GM20431 (cell line): ENCODE data around the gene NELL1.

ENCODE experiments used
- in situ Hi-C: fragments of 300-500 bp; cut with MseI, MboI; formaldehyde crosslinking; loops from one replicate; pipeline ENCODE4 v1.15.0; 2020; ENCODE audit warnings: low sequenced_read_pairs; ENCODE audit not compliant: unreplicated experiment

Gene NELL1

DNA sequence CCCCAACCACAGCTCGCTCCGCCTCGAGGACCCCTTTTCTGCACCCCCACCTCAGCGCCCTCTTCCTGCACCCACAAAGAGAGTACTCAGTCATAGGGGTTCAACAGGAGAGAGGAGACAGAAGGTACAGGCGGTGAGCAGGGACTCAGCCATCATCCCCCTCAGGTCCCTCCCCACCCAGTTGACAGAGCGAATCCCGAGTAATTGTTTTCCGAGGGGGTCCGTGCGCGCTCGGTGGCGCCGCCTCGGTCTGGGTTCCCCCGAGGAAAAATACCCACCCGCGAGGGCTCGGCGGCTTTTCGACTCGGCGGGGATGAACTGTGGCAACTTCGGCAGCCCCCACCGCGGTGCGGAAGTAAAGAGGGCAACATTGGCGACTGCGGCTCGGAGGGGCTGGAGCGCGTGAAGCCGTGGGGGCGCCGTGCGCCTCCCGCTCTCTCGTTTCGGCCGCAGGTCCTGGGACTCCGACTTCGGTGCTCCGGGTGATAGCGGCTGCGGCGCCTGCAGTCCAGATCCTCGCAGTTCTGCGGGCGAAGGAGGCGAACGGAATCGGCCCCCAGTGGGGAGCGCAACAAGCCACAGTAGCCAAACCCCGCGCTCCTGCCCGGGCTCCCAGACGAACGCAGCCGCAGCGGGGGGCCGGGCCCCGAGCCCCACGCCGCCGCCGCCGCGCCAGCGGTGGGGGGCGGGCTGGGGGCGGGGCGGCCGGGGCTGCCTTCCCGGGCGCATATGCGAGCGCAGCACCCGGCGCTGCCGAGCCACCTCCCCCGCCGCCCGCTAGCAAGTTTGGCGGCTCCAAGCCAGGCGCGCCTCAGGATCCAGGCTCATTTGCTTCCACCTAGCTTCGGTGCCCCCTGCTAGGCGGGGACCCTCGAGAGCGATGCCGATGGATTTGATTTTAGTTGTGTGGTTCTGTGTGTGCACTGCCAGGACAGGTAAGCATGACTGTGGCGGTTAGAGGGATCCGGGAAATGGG is at the start of gene NELL1:
NELL1 (plus strand) TSS at position 743 of the 976 bp plus-strand sequence.
- in situ Hi-C loops = no loop called here

DNA sequence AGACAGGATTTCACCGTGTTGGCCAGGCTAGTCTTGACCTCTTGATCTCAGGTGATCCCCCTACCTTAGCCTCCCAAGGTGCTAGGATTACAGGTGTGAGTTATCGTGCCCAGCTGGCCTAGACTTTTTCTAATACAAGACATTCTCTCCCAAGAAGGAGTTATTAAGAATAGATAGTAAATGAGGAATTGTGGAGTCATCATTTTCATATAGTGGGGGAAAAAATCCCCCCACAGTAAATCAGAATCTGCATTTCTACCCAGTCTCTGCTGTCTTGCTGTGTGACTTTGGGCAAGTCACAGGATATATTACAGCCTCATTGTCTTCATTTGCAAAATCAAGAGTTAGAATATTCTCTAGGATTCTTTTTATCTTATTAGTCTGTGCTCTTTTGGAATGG is 48.4 kb upstream of the NELL1 start:
- in situ Hi-C loops = loop anchor here (25.0 kb wide), 1 partner anchor 234 kb away; the partner anchor contains the start of gene PRMT3

DNA sequence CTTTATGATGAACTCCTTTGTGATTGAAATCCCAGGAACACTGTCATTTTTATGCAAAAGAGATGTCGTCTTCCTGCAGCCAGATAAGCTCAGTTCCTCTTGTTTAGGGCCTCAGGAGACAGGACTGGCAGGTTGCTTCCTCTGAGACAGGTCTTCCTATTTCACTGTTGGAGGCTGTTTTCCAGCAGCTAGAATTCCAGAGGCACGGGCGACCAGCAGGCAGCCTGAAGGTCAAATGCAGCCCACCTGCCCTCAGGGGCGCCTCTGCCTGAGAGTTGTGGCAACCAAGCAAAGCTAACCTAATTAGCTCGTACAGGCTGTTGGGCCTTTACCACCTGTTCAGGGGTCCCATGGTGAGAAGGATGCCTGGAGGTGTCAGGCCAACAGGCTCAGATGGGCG is 47.7 kb upstream of the NELL1 start:
- in situ Hi-C loops = loop anchor here (25.0 kb wide), 1 partner anchor 234 kb away; the partner anchor contains the start of gene PRMT3

DNA sequence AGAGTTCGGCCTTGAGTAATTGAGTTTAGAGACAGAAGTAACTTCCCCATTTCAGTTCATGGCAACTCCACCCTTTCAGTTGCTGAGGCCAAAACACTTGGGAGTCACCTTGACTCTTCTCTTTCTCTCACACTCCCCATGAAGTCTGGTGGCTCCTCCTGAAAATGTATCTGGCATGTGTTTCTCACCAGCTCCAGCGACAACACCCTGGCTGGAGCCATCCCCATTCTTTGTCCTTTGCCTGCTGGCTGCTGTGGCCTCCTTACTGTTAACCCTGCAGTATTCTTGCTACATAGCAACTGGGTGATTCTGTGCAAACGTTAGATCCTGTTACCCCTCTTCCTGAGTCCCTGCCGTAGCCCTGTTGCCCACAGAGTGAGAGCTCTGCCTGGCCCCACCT is 46.1 kb upstream of the NELL1 start:
- in situ Hi-C loops = loop anchor here (25.0 kb wide), 1 partner anchor 236 kb away; the partner anchor contains the start of gene PRMT3

DNA sequence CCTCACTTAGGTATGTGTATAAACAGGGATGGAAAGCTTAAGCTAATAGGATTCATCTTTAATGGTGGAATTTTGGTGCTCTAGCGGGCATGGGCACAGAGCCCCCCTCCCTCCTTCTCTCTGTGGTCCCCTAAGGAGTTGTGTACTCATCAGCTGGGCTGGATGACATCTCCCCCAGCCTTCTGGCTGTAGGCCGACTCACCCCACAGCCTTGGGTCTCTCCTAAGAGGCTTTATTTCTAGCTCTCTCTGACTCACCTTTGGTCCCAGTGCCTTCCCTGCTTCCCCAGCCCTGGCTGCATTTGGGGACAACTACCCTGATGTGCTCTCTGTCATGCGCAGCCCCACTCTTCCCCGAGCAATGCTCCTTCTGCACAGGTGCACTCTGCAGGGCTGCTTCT is 43.1 kb upstream of the NELL1 start:
- in situ Hi-C loops = loop anchor here (25.0 kb wide), 1 partner anchor 1511 kb away; no protein-coding TSS in a partner anchor

DNA sequence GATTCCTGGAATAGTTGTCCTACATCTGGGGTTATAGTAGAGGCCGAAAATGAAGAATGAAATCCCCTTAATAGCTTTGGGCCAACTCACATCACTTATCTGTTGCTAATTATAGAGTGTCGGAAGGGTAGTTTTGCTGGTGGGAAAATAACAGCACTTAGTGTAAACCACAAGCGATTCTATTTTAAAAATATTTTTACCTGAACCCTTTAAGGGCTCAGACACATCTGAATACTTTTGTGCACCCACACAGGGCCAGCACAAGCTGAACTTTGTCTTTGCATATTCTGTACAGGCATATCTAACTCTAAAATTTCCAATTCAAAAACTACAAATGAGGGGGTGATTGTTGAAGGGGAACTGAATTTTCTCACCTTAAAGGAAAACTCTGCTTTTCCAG is 42.4 kb upstream of the NELL1 start:
- in situ Hi-C loops = loop anchor here (25.0 kb wide), 1 partner anchor 1510 kb away; no protein-coding TSS in a partner anchor

DNA sequence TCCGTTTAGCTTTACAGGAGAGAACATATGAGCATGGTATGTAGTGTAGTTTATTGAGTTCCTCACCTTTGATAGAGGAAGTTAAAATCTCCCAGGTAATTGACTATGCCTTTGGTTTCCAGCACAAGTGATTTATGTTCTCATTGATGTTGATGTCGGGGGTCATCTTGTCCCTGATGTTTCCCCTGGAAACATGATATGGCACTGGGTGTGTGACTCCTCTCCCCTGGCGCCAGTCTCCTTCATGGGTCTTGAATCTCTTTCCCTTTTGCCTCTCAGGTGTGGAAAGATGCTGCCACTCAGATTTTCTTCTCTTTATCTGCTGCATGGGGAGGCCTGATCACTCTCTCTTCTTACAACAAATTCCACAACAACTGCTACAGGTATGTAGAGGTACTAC is 41.7 kb upstream of the NELL1 start:
- in situ Hi-C loops = loop anchor here (25.0 kb wide), 1 partner anchor 1510 kb away; no protein-coding TSS in a partner anchor

DNA sequence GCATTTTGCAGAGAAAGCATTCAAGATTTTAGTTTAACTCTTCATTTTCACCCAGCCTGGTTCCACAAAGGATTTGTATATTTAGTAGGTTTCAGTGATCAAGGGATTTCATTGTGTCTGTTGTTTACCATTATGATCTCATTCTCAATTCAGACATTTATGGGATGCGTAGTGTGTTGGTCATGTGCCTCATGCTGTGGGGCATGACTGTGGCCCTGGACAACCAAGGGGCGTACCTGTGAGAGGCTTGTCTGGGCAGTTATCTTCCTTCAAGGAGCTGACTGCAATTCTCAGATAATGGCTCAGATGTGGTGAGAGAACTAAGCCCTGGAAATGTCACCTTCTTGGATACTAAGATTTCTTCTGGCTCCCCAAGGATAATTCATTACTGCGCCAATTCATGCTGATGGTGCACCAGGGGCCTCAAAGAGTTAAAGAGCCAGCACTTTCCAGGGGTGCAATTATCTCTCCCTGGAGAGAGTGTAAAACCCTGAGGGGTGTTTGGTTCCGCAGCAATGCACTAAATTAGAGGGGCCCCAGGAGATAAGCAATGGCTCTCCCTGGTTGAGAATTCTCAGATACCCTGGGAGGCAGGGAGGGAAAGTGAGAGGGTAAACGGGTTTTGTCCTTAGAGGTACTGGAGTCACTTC is 37.7 kb upstream of the NELL1 start:
- in situ Hi-C loops = loop anchor here (25.0 kb wide), 1 partner anchor 1506 kb away; no protein-coding TSS in a partner anchor

DNA sequence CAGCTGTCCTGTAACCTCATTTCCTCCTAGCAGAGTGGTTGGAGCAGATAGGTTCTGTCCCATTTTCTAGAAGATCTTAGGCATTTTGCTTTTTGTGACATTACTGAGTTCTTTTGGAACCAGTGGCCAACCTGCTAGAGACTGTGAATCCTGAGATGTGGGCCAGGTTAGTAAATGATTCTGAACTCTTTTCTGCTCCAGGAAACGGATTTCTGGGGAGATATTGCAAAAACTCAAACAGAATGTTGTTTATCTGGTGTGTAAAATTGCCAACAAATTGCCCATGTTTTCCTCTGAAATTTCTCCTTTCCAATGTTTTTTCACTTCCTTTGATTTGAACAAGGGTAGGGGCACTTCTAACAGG is 37.2 kb upstream of the NELL1 start:
- in situ Hi-C loops = loop anchor here (25.0 kb wide), 1 partner anchor 1505 kb away; no protein-coding TSS in a partner anchor

DNA sequence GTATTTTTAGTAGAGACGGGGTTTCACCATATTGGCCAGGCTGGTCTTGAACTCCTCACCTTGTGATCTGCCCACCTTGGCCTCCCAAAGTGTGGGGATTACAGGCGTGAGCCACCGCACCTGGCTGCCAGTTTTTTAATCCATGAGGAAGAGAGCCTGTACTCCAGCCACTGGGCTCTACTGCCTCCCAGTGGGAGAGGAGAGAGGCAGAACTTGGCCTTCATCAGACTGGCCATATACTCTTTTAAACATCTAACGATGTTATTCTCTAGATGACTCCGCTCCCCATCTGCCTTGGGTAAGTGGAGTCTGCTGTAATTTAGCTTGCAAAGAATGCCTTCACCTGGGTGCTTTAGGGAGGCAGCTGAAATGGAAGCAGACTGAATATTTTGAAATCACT is 35.3 kb upstream of the NELL1 start:
- in situ Hi-C loops = loop anchor here (25.0 kb wide), 1 partner anchor 1503 kb away; no protein-coding TSS in a partner anchor

DNA sequence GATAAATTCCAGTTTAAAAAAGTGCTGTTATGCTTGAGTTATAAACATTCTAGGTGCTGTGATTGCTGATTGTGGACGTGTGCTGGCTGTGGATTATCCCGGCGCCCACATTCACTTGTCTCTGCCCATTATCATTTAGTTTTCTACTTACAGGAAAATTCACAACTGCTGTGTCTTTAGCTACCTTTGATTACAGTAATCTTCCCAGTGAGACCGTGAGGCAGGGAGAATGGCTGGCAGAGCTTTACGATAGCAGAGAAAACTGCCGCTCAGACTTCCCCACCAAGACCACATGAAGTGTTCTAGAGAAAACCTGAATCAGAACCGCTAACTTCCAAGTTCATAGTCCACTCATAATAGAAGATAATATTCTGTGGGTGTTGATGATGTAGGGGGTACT is 34.6 kb upstream of the NELL1 start:
- in situ Hi-C loops = loop anchor here (25.0 kb wide), 1 partner anchor 1503 kb away; no protein-coding TSS in a partner anchor

DNA sequence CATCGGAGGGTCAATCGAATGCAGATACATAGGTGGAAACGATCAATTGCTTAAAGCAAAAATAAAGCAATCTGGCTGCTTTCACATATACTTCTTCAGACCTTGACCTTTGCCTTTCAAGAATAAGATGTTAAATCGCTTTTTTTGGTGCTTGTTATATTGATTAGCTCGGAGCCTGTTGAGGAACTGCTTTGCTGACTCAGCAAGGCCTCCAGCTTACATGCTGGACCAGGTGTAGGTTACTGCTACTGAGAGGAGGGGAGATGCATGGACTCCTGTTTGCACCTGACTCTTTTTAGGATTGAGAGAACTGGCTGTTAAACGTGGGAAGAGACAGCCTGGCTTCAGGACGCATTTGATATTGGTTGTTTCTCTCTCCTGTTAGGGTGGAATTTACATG is 31.3 kb upstream of the NELL1 start:
- in situ Hi-C loops = loop anchor here (25.0 kb wide), 1 partner anchor 1499 kb away; no protein-coding TSS in a partner anchor

DNA sequence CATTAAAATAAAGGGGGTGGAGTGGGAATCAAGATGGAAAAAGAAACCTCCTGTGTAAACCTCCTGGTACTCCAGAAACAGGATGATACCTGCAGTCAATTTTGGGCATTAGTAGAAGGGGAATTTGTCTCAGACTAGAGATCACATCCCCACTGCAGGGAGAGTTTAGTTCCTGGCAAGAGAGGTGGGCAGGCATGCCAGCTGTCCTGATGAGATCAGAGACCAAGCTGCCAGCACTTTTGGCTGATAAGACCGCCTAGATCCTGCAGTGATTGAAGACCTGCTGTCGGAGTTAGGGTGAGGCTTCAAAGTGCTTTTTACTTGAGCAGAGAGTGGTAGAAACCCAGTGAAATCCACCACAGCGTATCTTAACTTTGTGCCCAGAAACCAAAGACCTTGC is 29.7 kb upstream of the NELL1 start:
- in situ Hi-C loops = loop anchor here (25.0 kb wide), 1 partner anchor 1498 kb away; no protein-coding TSS in a partner anchor

DNA sequence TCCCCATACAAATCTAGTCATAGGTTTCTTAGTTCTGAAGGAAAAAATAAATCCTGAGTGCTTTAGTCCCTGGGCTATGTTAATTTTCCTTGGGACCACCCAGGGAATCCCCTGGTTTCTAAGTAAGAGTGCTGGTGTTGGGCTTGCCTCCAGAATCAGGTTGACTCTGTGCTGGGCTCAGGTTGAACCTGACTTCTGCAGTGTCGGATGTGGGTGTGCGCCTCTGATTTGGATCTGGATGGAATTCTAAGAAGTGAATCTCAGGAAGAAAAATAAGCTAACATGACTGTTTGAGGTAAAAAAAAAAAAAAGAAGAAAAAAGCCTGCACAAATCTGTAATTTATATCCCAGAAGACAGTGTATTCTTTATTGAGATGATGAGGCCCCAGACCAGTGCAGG is 29.0 kb upstream of the NELL1 start:
- in situ Hi-C loops = loop anchor here (25.0 kb wide), 1 partner anchor 1497 kb away; no protein-coding TSS in a partner anchor

DNA sequence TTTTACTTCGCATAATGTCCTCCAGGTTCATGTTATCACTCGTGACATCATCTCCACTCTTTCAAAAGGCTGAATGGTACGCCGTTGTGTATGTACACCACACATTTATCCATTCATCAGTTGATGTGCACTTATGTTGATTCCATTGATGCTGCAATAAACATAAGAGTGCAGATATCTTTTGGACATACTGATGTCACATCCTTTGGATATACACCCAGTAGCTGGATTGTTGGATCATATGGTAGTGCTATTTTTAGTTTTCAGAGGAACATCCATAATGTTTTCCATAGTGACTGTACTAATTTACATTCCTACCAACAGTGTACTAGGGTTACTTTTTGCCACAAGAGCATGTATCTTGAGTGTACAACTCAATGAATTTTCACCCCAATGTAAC is 25.0 kb upstream of the NELL1 start:
- in situ Hi-C loops = loop anchor here (25.0 kb wide), 1 partner anchor 1493 kb away; no protein-coding TSS in a partner anchor

DNA sequence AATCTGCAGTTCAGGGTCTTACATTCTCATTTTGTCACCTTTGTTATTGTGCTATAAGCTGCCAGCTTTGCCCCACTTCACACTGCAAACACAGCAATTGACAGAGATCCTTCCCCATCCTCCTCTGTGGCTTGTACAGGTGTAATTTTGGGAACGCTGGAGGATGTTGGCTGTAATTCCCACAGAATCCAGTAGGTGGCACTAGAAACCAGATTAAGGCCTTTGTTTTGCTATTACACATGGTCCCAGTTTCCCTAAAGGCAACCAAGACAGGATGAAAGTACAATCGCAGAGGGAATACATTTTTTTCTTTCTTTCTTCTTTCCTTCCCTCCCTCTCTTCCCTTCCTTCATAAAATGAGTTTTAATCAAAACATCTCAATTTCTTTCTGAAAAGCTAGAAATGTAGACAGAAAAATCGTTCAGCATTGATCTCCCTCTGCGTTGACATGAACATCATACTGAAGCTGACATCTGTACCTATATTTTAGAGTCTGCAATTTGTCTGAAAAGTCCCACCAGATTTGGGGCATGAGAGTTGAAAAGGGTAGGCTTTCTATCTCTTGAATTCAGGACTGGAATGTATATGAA is 21.3 kb upstream of the NELL1 start:
- in situ Hi-C loops = loop anchor here (25.0 kb wide), 1 partner anchor 1489 kb away; no protein-coding TSS in a partner anchor

DNA sequence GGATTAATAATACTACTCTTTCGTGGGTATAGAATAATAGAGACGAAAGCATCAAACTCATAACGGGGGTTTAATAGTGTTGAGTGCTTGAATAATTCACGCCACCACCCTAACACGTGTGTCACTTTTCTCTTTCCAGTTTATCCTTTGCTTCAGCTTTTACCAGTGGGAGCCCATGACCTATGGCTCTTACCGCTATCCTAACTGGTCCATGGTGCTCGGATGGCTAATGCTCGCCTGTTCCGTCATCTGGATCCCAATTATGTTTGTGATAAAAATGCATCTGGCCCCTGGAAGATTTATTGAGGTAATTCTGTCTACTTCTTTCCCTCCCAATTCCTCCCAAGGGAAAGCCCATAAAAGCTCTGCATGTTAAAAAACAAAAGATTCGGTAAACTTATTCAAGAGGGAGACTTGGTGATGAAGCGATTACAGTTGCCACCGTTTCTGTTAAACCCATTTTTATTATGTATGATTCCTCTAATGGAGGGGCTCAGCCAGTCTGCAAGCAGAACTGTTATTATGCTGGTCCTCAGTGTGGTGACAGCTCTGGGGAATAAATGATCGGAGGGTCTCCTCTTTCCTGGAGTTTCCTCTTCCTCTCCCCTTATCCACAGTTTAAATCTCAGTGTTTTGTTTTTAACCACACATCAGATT is 17.1 kb upstream of the NELL1 start:
- in situ Hi-C loops = no loop called here

DNA sequence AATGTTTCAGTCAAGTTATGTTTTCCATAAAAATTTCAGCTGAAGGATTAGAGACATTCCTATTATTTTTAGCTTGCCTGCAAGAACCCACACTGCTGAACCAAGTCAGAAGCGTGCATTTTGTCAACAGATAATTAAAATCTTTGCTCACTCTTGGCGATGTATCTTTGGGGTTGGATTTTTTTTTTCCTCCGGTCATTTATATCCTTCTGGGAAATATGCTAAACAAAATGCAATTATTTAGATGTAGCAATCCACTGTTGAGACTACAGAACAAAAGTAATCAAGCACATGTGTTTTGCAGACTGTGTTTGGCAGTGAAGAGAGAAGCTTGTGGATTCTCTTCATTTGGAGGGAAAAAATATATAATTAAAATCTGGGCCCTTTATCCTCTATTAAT is 15.3 kb upstream of the NELL1 start:
- in situ Hi-C loops = no loop called here

DNA sequence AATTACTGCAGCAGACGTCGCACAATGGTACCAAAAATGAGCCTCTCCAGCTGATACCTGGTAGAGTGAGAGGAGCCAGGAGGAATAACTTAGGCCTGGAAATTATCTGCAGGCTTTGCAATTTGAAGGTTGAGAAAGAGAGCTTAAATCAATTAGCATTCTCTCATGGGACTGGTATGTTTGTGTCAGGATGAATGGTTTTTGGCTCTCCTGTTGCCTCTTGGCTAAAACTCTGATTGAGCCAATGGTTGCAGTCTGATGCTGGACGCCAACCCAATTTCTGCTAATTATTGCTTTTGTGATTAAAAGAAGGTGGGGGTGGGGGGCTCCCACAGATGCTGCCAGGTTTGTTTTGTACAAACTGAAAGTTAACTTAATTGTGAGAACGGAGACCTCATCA is 12.5 kb upstream of the NELL1 start:
- in situ Hi-C loops = no loop called here
